Nucleus accumbens (tissue), 56 donors: ENCODE results near the gene RBMS3.
A peak's percentile ranks its signal among the peaks of the same experiment; 100 is the strongest.
"Not testable (repeated sequence)": the region's sequence is repeated elsewhere in the genome, so short reads cannot be mapped to it uniquely, and the experiment has no call there.

Experiments used
- DNase-seq, 56 donors: peaks; one replicate each; lab custom pipeline; 2025; lab: John Stamatoyannopoulos, UW

Gene RBMS3

DNA sequence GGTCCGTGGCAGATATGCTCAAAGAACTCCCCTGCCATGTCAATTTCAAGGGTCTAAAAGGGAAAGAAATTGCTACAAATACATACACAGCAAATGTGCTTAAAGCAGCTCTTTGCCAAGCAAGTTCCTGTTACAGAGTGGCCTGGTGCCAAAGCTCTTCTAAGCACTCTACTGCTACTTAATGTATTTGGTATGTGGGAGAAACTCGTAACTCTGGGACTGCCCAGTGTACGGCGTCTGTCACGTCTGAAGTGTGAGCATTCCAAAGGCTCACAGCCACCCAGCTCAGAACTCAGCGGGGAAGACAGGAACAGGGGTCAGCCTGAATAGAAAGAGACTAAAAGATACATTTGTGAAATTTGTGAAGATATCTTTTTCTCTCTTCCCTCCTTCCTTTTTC, 54.6 kb downstream of the RBMS3 start:
- DNase-seq, result peak in 8 of 56 donors; percentile 1 to 31 (median 2)

DNA sequence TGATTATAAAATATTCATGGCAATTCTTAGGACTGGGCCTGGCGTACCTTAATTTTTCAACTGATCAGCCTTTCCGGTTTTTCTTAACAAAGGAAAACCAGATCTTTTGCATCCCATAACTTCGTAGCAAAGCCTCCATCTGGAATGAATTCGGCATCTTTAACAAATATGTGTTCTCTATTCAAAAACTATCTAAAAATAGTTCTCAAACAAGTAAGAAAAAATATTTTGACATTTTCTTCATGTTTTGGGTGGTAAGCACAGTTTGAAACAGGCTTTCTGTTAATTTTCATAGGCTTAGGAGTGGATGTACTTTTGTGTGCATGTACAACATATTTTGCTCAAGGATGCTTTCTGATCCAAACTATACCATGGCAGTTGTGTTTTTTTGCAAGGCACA, 55.1 kb downstream of the RBMS3 start:
- DNase-seq, result no peak

DNA sequence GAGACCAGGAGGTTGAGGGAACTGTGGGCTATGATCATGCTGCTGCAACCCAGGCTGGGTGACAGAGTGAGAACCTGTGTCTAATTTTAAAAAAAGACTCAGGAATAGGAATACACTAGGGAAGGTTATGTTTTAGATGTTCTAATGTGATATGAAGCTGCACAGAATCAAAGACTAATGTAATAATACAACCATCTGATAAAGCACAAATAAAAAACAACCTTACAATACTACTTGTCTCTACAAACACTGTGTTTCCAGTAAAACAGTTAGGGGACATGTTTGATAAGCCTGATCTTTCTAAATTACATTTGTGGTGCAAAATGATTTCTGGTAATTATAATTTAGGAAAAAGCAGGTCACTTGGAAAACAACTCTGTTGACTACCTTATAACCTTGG, 56.7 kb downstream of the RBMS3 start:
- DNase-seq, result no peak

DNA sequence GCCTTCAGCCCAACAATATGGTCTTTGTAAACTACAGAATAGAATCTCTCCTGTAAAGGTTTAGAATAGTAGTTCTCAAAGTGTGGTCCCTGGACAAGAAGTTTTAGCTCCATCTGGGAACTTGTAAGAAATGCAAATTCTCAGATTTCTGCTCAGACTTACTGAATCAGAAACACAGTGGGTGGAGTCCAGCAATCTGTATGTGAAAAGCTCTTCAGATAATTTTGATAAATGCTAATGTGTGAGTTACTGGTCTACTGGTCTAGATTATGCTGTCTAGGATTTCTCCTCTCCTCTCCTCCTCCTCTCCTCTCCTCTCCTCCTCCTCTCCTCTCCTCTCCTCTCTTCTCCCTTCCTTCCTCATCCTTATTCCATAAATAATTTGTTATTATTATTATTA, 57.5 kb downstream of the RBMS3 start:
- DNase-seq, result no peak

DNA sequence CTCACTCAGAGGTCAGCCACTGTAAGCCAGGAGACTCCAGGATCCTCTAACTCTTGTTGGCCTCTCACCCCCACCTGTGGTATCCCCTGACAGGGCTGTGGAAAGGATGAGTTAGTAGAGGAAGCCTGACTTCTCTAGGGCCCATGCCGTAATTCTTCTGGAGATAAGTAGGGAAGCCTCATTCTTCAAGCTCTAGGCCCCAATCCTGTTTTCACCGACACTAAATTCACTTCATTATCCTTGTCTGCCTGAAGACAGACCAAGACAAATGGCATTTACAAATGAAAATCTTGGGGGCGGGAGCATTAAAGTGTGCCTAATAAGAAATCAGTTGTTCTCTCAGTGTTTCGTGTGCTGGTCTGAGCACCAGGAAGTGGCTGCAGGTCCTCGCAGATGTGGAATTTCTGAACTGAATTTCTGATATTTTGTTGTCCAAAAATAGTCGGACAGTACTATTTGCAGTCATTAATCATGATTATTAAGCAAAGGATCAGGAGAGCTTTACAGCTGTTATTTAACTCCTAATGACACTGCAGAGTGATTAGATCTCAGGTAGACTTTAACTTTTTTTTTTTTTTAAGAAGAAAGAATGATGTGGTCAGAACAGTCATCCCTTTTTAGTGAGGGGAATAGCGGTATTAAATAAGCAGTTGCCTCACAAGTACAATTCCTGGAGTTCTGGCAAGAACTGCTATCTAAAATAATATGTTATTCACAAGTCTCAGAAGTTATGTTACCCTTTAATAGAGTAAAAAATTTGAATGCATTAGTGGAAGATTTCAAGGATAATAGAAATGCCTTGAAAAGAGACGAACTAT, 58.4 kb downstream of the RBMS3 start:
- DNase-seq, result no peak

DNA sequence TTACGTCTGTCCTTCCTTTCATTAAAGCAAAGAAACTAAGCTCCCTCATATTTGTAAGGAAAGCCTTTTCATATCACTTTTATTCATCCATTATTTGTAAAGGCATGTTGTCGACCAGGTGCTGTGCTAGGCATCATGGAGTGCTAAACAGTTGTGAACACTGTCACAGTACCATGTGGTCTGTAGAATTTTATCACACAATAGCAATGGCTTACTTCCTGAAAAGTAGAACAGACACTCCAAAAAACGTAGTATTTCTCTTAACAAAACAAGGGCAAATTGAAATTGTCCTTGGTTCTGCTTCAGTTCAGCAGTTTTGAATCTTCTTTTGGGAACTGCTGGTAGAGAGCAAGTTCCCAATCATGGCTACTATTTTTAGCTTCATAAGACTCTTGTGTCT, 63.3 kb downstream of the RBMS3 start:
- DNase-seq, result no peak

DNA sequence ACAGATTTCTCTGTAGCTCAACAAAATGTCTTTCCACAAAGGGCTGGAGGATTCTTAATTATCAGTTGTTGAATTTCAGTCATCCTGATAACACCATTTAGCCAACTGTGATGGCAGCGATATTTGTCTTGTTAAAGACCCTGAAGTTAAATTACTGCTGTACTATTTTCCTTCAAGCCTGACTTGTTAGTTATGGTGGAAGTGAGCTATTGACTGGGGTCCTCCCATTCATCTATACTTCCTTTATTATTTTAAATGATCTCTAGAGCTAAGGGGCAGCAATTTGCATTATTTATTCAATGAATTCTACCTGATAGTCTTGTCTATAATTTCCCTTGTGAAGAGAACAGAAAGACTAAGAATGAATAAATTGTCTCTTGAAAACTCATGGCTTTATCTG, 64.1 kb downstream of the RBMS3 start:
- DNase-seq, result no peak

DNA sequence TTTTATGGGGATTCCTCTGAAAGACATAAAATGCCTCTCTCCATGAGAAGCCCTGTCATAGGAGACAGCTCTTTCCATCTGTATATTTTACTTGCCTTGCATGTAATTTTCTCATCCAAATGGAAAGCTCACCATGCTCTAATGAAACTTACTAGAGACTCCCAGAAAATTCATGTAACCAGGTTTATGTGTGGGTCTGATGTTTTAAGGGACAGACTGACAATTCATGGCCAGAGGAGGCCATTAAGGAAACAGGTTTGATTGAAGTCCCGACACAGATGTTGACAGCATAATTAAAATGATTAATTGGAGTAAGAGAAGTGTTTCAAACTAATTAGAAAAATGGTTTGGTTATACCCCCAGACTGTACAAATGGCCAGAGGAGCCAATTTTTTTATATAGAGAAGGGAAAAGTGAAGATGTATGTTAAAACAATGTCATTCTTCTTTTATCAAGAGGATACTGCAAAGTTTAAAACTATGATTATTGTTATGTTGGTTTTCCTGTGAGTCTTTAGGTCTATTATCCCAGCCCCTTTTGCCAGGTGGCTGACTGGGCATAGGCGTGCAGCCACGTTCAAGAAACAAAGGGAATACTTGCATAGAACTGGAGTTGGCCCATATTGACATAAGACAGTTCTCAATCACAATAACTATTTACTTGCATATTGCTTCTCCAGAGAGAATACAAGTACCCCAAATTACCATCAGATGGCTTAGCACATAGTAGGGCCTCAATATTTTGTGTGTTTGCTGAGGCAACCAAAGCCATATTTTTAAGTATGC, 64.8 kb downstream of the RBMS3 start:
- no peak for DNase-seq

DNA sequence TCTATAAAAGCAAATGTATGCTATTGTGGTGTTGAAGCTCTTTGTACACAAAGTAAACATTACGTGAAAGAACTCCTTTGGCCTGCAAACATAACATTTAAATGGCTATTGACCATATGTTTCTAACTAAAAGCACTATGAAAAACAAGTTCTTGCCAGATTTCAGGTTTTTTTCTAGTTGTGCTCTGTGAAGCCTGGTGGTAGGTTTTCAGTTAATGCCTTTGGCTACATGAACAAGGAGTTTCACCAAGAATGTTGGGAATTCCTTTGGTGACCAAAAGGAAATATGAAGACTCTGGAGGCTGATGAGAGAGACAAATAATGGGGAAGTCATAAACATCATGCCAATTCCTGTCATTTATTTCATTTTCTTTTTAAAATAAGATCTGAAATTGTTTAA, 66.0 kb downstream of the RBMS3 start:
- DNase-seq, result no peak

DNA sequence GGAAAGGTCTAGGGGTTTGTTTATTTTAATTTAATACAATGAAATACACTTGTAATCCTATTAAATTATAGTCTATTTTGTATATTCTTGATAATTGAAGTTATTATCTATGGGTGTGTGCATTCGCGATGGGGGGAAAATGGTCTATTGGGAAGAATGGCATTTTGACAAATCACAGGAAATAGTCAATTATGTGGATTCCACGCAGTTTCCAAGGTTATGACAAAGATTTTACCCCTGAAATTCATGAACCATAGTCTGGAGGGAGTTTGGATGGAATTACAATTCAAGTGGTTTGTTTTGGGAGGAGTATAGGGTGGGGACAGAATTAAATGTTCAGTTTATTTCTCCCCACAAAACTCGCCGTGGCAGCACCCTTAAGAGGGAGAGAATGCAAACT, 66.5 kb downstream of the RBMS3 start:
- no peak for DNase-seq

DNA sequence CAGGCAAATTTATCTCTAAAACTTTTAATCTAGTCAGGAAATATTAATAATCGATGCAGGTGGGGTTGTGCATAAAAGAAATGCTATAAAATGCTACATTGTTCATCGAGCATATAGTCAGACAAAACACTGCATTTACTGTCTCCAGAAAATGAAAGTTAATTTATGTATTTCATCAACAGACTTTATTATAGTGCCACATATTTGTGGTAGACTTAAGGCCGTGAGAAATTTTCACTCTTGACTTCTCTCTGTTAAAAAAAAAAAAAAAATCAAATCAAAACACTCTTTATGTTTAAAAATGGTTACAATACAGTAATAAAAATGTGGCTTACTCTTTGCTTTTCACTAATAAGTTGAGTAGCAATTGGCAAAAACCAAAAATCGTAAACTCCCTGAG, 67.4 kb downstream of the RBMS3 start:
- no peak for DNase-seq

DNA sequence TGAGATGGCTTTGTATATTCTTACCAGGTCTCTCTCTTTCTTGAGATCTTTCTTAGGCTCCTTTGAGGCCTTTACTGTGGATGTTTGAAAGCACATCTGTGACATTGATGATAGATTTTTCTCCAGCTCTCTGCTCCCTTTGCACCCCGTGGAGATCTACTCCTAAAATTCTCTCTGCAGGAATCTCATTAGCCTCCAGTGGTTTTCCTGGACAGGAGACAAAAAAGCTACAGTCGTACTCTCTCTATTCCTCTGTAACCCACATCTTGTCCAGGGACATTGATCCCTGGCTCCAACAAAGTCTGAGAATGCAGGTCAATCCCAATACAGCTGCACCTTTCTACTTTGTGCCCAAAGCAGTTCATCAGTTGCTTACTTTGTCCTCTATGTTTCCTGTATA, 68.2 kb downstream of the RBMS3 start:
- DNase-seq, result no peak

DNA sequence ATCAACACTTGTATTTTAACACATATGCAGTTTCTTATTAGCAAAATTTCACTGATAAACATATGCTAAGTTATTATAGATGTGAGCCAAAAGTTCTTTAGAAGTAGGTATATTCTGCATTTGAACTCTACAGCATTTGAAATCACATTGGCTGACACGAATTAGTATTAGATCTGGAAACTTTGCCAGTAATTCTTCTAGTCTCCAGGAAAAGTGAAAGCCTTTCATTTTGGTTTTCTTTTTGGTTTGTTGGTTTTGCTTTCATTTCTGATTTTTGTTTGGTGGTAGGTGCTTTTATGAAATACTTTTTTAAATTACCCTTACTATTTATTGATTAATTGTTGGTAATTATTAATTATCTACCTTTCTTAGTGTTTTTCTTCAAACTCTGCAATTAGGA, 72.9 kb downstream of the RBMS3 start:
- DNase-seq, result no peak

DNA sequence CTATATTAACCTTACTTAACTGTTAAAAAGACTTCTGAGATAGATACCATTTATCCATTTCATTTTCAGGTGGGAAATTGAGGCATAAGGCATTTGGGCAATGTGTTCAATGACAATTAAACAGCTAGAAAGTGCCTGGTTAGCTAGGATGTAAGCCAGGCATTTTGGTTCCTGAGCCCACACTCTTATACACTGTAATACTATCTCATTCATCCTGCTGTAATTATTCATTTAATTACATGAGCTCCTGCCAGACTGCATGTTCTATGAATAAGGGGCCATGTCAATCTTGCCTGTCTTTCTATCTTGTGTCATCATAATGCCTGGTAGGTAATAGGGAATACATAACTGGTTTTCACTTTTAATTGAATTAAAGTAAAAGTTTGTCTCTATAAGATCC, 74.0 kb downstream of the RBMS3 start:
- no peak for DNase-seq

DNA sequence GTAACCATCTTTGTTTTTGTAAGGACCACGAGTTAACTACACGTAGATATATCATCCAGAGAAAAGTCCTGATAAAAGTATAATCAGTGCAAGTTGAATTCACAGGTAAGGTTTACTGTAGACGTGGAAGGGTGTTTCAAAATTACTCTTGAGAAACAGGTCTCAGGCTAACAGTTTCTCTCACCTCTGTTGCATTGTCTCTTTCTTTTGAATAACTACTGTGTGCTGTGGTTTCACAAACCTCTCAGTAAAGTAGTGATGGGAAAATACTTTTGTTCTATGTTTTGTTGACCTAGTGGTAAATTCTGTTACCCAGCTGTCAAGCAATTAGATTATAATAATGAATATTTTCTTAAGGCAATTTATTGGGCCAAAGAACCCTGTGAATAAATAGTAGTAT, 75.2 kb downstream of the RBMS3 start:
- no peak for DNase-seq

DNA sequence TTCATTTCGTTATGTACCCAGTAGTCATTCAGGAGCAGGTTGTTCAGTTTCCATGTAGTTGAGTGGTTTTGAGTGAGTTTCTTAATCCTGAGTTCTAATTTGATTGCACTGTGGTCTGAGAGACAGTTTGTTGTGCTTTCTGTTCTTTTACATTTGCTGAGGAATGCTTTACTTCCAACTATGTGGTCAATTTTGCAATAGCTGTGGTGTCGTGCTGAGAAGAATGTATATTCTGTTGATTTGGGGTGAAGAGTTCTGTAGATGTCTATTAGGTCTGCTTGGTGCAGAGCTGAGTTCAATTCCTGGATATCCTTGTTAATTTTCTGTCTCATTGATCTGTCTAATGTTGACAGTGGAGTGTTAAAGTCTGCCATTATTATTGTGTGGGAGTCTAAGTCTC, 79.4 kb downstream of the RBMS3 start:
- DNase-seq, result not testable (repeated sequence)

DNA sequence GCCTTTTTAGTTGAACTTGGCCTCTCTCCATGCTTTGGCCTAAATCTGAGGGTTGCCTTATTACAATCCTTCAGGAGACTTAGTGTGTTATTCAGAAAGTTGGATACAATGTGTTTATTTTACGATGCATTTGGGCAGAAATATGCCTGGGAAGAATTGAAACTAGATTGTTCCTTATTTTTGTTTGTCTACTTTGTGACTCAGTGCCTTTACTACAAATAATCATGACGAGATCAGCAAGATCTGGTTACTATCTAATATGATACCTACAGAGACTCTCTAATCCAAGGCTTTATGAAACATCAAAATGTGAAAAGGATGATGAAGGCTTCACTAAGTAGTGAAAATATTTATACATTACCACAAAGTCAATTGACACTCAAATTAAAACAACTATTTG, 82.2 kb downstream of the RBMS3 start:
- no peak for DNase-seq

DNA sequence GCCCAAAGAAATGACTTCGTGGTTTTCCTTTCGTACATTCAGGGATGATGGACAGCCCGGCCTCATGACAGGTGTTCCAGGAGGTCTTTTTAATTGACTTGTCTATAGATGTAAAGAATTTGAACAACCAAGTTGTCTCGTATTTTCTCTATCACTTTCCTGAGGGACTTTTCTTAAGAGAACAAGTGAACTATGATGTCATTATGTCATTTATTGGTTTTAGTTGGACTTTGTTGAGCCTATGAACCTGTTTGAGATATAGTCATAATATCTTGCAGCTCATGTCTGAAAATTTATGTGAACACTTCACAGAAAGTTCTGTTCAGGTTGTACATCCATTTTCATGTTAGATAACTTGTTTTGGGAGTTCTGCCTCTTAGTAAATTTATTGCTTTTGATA, 89.2 kb downstream of the RBMS3 start:
- no peak for DNase-seq

DNA sequence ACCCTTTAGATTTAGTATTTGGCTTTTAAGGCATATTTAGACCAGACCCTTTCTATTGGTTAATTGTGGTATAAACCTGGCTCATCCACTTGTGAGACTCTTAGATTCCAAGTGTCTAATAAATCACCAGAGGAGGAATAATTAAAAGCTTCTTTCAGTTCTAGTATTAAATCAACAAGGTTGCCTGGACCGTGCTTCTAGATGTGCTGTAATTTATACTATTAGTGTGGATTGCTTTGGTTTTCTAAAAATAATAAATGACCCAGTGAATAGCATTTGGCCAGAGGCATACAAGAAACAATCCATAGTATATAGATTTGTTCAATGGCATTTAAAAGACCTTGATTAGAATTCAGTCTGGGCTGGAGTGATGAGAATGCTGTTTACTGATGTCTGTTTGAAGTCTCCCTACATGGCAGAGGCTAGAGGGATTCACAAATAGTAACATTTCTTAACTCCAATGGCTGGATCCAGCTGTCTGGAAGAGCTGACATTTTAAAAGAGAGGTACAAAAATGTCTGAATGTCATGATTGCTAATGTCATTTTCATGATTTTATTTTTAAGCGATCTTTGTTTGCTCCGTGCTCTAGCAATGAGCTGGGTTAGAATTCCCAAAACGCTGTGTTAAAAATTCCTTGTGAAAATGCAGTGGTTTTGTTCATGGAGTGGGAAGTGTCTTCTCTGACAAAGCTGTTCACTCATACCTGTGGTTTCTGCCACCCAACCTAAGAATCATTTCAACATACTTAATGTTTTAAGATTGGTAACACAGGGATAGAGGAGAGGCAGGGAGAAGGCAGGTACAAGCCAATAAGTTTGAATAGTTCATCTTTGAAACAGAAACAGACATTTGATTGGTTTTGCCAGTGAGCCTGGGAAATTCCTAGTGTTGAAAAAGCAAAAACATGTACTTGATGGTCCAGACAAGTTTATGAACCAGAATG, 89.9 kb downstream of the RBMS3 start:
- DNase-seq, result no peak

DNA sequence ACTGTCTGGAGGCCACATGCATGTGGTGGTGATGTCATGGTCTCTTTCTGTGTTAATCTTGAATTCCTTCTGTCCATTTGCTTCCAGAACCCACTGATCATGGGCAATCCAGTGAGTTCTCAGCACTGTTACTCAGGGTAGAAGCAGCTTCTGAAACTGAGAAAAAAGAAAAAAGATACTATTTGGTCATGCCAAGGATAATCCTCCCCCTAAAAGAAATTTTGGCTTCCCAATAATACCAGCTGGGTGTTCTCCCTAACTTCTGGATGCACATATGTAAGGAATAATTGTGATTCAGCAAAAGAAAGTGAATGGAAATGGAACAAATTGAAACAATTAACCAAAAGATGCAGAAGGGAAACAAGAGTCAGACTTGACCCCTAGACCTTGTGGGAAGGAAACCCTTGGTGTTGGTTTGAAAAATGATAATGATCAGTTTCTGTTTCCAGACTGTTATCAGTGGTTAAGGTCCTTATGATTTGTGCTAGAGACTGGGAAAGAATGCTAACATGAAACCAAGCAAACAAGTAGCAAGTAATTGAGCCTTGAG, 92.3 kb downstream of the RBMS3 start:
- no peak for DNase-seq

DNA sequence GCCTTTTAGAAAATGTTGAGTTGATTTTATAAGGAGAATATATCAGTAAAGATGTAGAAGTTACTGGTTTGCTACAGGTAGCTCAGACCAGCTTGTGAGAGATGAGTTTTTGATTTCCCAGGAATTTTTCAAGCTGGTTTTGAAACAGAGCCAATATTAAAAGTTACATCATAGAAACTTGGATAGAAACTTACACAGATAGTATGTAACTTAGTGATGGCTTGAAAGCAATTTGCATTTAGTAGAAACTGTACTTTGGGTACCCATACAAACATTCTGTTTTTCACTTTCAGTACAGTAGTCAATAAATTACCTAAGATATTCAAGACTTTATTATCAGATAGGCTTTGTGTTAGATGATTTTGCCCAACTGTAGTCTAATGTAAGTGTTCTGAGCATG, 93.4 kb downstream of the RBMS3 start:
- no peak for DNase-seq
